H9 (cell line): ENCODE data around the gene SIK2. TPM values are rescaled to one million over a fixed set of nuclear protein-coding genes. Genes with fewer than 3 reads are reported as not detected.

ENCODE experiments used
- DNase-seq: peaks from one replicate; pipeline ENCODE4 v3.0.0-alpha.2; 2017
- H2AFZ ChIP-seq: one replicate; pipeline ENCODE4 v1.6.1; 2013; ENCODE audit warnings: mild to moderate bottlenecking, low read length, control low read depth, moderate library complexity
- H2AK5ac ChIP-seq: 2 replicates; pipeline ENCODE4 v1.6.1; 2013; ENCODE audit warnings: low read length, control low read depth, mixed read lengths; ENCODE audit not compliant: insufficient read length
- H2BK120ac ChIP-seq: one replicate; pipeline ENCODE4 v1.6.1; 2013; ENCODE audit warnings: low read depth, mild to moderate bottlenecking, low read length, control low read depth, inconsistent platforms; ENCODE audit not compliant: poor library complexity, severe bottlenecking
- H2BK12ac ChIP-seq: 2 replicates; pipeline ENCODE4 v1.6.1; 2013; ENCODE audit warnings: low read length, control low read depth, mixed read lengths, low read depth; ENCODE audit not compliant: insufficient read length
- H2BK15ac ChIP-seq: 2 replicates; pipeline ENCODE4 v1.6.1; 2013; ENCODE audit warnings: low read depth, low read length, control low read depth
- H2BK20ac ChIP-seq: one replicate; pipeline ENCODE4 v1.6.1; 2013; ENCODE audit warnings: low read depth, mild to moderate bottlenecking, low read length, control low read depth, inconsistent platforms; ENCODE audit not compliant: poor library complexity, severe bottlenecking
- H2BK5ac ChIP-seq: 2 replicates; pipeline ENCODE4 v1.6.1; 2013; ENCODE audit warnings: low read length, control low read depth, mixed read lengths; ENCODE audit not compliant: insufficient read length
- H3K14ac ChIP-seq: 2 replicates; pipeline ENCODE4 v1.6.1; 2013; ENCODE audit warnings: low read length, control low read depth; ENCODE audit not compliant: insufficient read depth
- H3K18ac ChIP-seq: 2 replicates; pipeline ENCODE4 v1.6.1; 2013; ENCODE audit warnings: low read depth, mild to moderate bottlenecking, mixed read lengths, low read length, control low read depth; ENCODE audit not compliant: insufficient read length
- H3K23ac ChIP-seq: 2 replicates; pipeline ENCODE4 v1.6.1; 2013; ENCODE audit warnings: low read length, control low read depth, mixed read lengths, low read depth; ENCODE audit not compliant: insufficient read length
- H3K23me2 ChIP-seq: 2 replicates; pipeline ENCODE4 v1.6.1; 2013; ENCODE audit warnings: low read depth, mild to moderate bottlenecking, mixed read lengths, low read length, control low read depth; ENCODE audit not compliant: insufficient read length, poor library complexity, severe bottlenecking
- H3K27ac ChIP-seq: 2 replicates; pipeline ENCODE4 v1.5.1; 2013; ENCODE audit warnings: low read length, control low read depth, mixed read lengths, low read depth; ENCODE audit not compliant: insufficient read length
- H3K27me3 ChIP-seq: 2 replicates; pipeline ENCODE4 v1.6.1; 2013; ENCODE audit warnings: low read length, control low read depth, inconsistent platforms; ENCODE audit not compliant: insufficient read depth
- H3K4ac ChIP-seq: 2 replicates; pipeline ENCODE4 v1.6.1; 2013; ENCODE audit warnings: low read depth, mild to moderate bottlenecking, control low read depth, inconsistent platforms, low read length, moderate library complexity
- H3K4me1 ChIP-seq: 2 replicates; pipeline ENCODE4 v1.6.1; 2013; ENCODE audit warnings: low read length, control low read depth, inconsistent platforms; ENCODE audit not compliant: insufficient read depth
- H3K4me2 ChIP-seq: 2 replicates; pipeline ENCODE4 v1.6.1; 2013; ENCODE audit warnings: low read length, control low read depth, mixed read lengths; ENCODE audit not compliant: insufficient read length, insufficient read depth
- H3K56ac ChIP-seq: 2 replicates; pipeline ENCODE4 v1.6.1; 2013; ENCODE audit warnings: low read depth, mild to moderate bottlenecking, mixed read lengths, low read length, control low read depth; ENCODE audit not compliant: insufficient read length
- H3K79me1 ChIP-seq: 2 replicates; pipeline ENCODE4 v1.6.1; 2013; ENCODE audit warnings: low read depth, mild to moderate bottlenecking, moderate library complexity, low read length, control low read depth, inconsistent platforms; ENCODE audit not compliant: insufficient read depth, poor library complexity, severe bottlenecking
- H3K79me2 ChIP-seq: 2 replicates; pipeline ENCODE4 v1.6.1; 2013; ENCODE audit warnings: low read length, control low read depth, inconsistent platforms; ENCODE audit not compliant: insufficient read depth
- H3K9ac ChIP-seq: 2 replicates; pipeline ENCODE4 v1.6.1; 2013; ENCODE audit warnings: low read length, control low read depth, mixed read lengths; ENCODE audit not compliant: insufficient read length; ENCODE audit errors: extremely low read depth
- H3K9me3 ChIP-seq: one replicate; pipeline ENCODE4 v1.6.1; 2013; ENCODE audit warnings: low read depth, low read length, inconsistent platforms; ENCODE audit not compliant: control insufficient read depth
- H3T11ph ChIP-seq: one replicate; pipeline ENCODE4 v1.6.1; 2013; ENCODE audit warnings: mild to moderate bottlenecking, low read length, control low read depth, inconsistent platforms
- H4K20me1 ChIP-seq: one replicate; pipeline ENCODE4 v1.6.1; 2013; ENCODE audit not compliant: control insufficient read depth, insufficient read length, insufficient read depth
- H4K5ac ChIP-seq: 2 replicates; pipeline ENCODE4 v1.6.1; 2013; ENCODE audit warnings: low read depth, mild to moderate bottlenecking, mixed read lengths, low read length, control low read depth; ENCODE audit not compliant: insufficient read length
- H4K8ac ChIP-seq: replicated peaks from 2 replicates; pipeline ENCODE4 v1.6.1; 2013; ENCODE audit warnings: low read length, control low read depth, mixed read lengths, low read depth; ENCODE audit not compliant: insufficient read length
- H4K91ac ChIP-seq: 2 replicates; pipeline ENCODE4 v1.6.1; 2013; ENCODE audit warnings: low read depth, mild to moderate bottlenecking, moderate library complexity, mixed read lengths, low read length, control low read depth; ENCODE audit not compliant: insufficient read length
- H3K27ac Mint-ChIP-seq, 3 experiments: 2 replicates in 2 of 3; 3 replicates in 1 of 3; pipeline ENCODE4 v1.8.0; 2020 to 2021; ENCODE audit warnings: mixed read lengths in 3 of 3, mild to moderate bottlenecking in 1 of 3, moderate library complexity in 1 of 3
- H3K27me3 Mint-ChIP-seq: 2 replicates; pipeline ENCODE4 v1.8.0; 2021; ENCODE audit warnings: low read depth, mild to moderate bottlenecking, moderate library complexity, mixed read lengths
- H3K36me3 Mint-ChIP-seq, 3 experiments: 2 replicates in 2 of 3; 3 replicates in 1 of 3; pipeline ENCODE4 v1.8.0; 2020 to 2021; ENCODE audit warnings: low read depth in 3 of 3, mixed read lengths in 3 of 3; ENCODE audit not compliant: insufficient read depth in 1 of 3
- H3K4me1 Mint-ChIP-seq, 2 experiments: 2 replicates each; pipeline ENCODE4 v1.8.0; 2020; ENCODE audit warnings: mixed read lengths in 2 of 2
- H3K4me3 Mint-ChIP-seq, 2 experiments: 2 replicates in 1 of 2; 3 replicates in 1 of 2; pipeline ENCODE4 v1.8.0; 2020 to 2021; ENCODE audit warnings: mild to moderate bottlenecking in 2 of 2, mixed read lengths in 2 of 2, moderate library complexity in 1 of 2
- H3K9me3 Mint-ChIP-seq, 2 experiments: 2 replicates in 1 of 2; 3 replicates in 1 of 2; pipeline ENCODE4 v1.8.0; 2020; ENCODE audit warnings: mild to moderate bottlenecking in 2 of 2, mixed read lengths in 2 of 2, moderate library complexity in 1 of 2
- WGBS: extraction: QIAGEN DNeasy Blood & Tissue Kit; methylation state at CpG from one replicate; pipeline ENCODE4 v1.1.7; 2013; ENCODE audit warnings: missing lambda C conversion rate, low lambda C conversion rate, mixed read lengths; ENCODE audit not compliant: insufficient read length; ENCODE audit errors: extremely low coverage; 5-methylcytosine and 5-hydroxymethylcytosine counted together
- total RNA-seq: library from RNA; stranded (reverse); gene quantifications from 2 replicates; pipeline ENCODE4 v1.2.1, GENCODE V29; 2021
- TF ChIP-seq, protein P1 (sequence below): fragments of 200-600 bp; sonication (generic); conservative IDR thresholded peaks from 3 replicates; pipeline ENCODE4 v1.8.0; 2021; ENCODE audit warnings: antibody characterized with exemption, mild to moderate bottlenecking

SIK2 gene
- total RNA-seq, 1 experiment from 2014 or later, result 7.5 TPM

- Histone ChIP-seq H3T11ph (no peak overlapping the region), H3K27me3 (no peaks in the 10 kb centered on the region; the same call in 1 of the 2 replicates), H3K27ac (no peak overlapping the region), H3K14ac (no peak overlapping the region), H3K23me2 (no peaks in the 10 kb centered on the region), H4K20me1 (no peaks in the 10 kb centered on the region), H3K9me3 (no peaks in the 10 kb centered on the region), H3K79me1 (no peaks in the 10 kb centered on the region), H3K9ac (no peak overlapping the region), H2BK20ac (no peak overlapping the region), H2BK120ac (no peak overlapping the region), H3K56ac (no peak overlapping the region), H3K18ac (no peak overlapping the region), H4K91ac (no peak overlapping the region), H2BK15ac (no peak overlapping the region), H3K4me1 (peaks cover 3% of the 10 kb centered on the region; the same call in 1 of the 2 replicates), H3K79me2 (no peaks in the 10 kb centered on the region), H4K8ac (no peak overlapping the region), H2AK5ac (no peak overlapping the region), H3K4ac (no peak overlapping the region), H2AFZ (no peak overlapping the region), H3K4me2 (no peak overlapping the region), H2BK5ac (no peak overlapping the region), H2BK12ac (no peak overlapping the region), H4K5ac (no peak overlapping the region), H3K23ac (no peak overlapping the region)
- DNase-seq, result no peak
- no peaks in the 10 kb centered on the region for H3K36me3 Mint-ChIP-seq
- H3K27ac Mint-ChIP-seq, result no peak overlapping the region
- no CpG with 5 or more reads among the region's 2 CpGs for WGBS
- TF ChIP-seq, protein P1, sequence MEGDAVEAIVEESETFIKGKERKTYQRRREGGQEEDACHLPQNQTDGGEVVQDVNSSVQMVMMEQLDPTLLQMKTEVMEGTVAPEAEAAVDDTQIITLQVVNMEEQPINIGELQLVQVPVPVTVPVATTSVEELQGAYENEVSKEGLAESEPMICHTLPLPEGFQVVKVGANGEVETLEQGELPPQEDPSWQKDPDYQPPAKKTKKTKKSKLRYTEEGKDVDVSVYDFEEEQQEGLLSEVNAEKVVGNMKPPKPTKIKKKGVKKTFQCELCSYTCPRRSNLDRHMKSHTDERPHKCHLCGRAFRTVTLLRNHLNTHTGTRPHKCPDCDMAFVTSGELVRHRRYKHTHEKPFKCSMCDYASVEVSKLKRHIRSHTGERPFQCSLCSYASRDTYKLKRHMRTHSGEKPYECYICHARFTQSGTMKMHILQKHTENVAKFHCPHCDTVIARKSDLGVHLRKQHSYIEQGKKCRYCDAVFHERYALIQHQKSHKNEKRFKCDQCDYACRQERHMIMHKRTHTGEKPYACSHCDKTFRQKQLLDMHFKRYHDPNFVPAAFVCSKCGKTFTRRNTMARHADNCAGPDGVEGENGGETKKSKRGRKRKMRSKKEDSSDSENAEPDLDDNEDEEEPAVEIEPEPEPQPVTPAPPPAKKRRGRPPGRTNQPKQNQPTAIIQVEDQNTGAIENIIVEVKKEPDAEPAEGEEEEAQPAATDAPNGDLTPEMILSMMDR, result no peak
- H3K27me3 Mint-ChIP-seq, result peaks cover 2% of the 10 kb centered on the region; the same call in 1 of the 2 replicates
- peaks cover 3 to 4% of the 10 kb centered on the region in 2 experiments; a peak in 4 of 5 replicates for H3K9me3 Mint-ChIP-seq
- peaks cover 7 to 11% of the 10 kb centered on the region in 2 experiments for H3K4me1 Mint-ChIP-seq
- no peak overlapping the region for H3K4me3 Mint-ChIP-seq
Measured at GRCh38 chr11:111589114-111589513, 13.1 kb upstream of the SIK2 start.
